H54 (cell line): ENCODE measurements around the gene IL17C.
A peak's percentile ranks its signal among the peaks of the same experiment; 100 is the strongest.
"Not testable (repeated sequence)": the region's sequence is repeated elsewhere in the genome, so short reads cannot be mapped to it uniquely, and the experiment has no call there.

Source experiments
- DNase-seq: peaks from one replicate; pipeline ENCODE4 v3.0.0; 2011; ENCODE audit warnings: low spot score, mixed read lengths; ENCODE audit not compliant: insufficient read length
- FAIRE-seq: peaks from 3 replicates; lab custom pipeline; 2011; peaks lifted over from hg19 to GRCh38; lab: Jason Lieb, UNC
- POLR2A ChIP-seq: IDR thresholded peaks from 2 replicates; pipeline ENCODE4 v1.6.1; 2011; ENCODE audit warnings: low read depth, mild to moderate bottlenecking, low read length

The IL17C gene

GRCh38 chr16:88662843-88663606 lies 24.7 kb downstream of the IL17C start, which contains the start of gene MVD:
Gene MVD (minus strand): TSS chr16:88663091. CDS start chr16:88663080, 11 bp downstream.
- peak; percentile 70 for FAIRE-seq

DNA sequence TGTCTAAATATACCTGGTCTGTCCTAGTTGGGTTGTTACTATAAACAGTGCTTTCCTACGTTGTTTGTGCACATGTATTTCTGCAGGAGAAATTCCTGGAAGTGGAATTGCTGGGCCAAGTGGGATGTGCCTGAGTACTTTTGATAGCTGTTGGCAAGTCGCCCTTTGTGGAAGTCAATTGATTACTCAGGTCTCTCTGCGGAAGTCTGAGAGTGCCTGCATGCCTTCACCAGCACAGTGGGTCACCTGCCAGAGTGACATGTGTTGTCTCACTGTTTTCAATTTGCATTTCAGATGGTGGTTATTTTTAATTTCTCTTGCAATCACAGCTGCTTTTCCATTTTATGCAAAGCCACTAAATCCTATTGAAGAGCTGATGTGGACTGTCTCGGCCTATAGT lies 26.8 kb downstream of the IL17C start:
- DNase-seq (no peak), FAIRE-seq (no peak)
- TF ChIP-seq POLR2A = no peak

More at GRCh38 chr16:88662843-88663606, 24.7 kb downstream of the IL17C start, which contains the start of gene MVD:
- TF ChIP-seq POLR2A = peak; percentile 98
- DNase-seq = peak; percentile 100

GRCh38 chr16:88665570-88665969 lies 27.2 kb downstream of the IL17C start:
- TF ChIP-seq POLR2A = no peak
- no peak for FAIRE-seq
- no peak for DNase-seq

DNA sequence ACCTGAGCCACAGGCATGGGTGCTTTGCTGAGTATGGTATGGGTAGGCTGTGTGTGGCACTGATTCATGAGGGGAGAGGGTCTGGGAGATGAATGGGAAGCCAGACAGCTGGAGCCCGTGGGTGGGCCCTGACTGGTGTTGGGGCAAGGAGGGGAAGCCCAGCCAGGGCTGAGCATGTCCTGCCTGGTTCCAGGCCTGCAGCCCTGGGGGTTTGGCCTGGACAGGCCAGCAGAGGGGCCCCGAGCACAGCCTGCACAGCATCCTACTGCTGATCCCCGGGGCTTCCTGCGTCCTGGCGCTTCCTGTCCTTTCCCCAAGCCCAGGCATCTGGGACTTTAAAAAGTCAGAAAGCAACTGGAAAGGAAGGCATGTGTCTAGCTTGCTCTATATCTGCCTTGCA lies 29.1 kb downstream of the IL17C start:
- FAIRE-seq = no peak
- TF ChIP-seq POLR2A = no peak
- no peak for DNase-seq

- DNase-seq, FAIRE-seq: not testable (repeated sequence)
These were observed 31.1 kb downstream of the IL17C start for GRCh38 chr16:88669493-88669892.

DNA sequence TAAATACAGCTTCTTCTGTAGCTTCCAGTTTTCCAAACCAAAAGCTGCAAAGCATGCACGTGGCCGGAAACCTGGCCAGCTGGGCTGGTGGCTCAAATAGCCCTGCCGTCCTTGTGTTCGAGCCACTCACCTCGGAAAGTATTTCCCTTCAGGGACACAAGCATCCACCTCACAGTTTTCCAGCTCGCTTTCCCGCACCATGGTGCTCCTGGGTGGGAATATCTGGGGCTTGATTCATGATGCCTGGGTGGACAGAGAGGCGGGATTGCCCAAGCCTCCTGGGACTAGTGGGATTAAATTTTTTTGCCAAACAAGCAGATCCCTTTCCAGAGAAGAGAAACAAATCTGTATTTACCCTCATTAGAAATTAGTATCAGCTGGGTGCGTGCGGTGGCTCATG lies 31.6 kb downstream of the IL17C start:
- DNase-seq = no peak
- FAIRE-seq = no peak
- no peak for TF ChIP-seq POLR2A

- no peak for DNase-seq
- no peak for FAIRE-seq
These were observed 33.4 kb downstream of the IL17C start for GRCh38 chr16:88671806-88672205.

GRCh38 chr16:88672776-88673175 lies 34.4 kb downstream of the IL17C start:
- no peak for TF ChIP-seq POLR2A
- DNase-seq (no peak), FAIRE-seq (no peak)

More at GRCh38 chr16:88671806-88672205, 33.4 kb downstream of the IL17C start:
- TF ChIP-seq POLR2A = no peak

- TF ChIP-seq POLR2A = no peak
- FAIRE-seq (no peak), DNase-seq (no peak)
These were observed 35.5 kb downstream of the IL17C start for GRCh38 chr16:88673716-88674379.

DNA sequence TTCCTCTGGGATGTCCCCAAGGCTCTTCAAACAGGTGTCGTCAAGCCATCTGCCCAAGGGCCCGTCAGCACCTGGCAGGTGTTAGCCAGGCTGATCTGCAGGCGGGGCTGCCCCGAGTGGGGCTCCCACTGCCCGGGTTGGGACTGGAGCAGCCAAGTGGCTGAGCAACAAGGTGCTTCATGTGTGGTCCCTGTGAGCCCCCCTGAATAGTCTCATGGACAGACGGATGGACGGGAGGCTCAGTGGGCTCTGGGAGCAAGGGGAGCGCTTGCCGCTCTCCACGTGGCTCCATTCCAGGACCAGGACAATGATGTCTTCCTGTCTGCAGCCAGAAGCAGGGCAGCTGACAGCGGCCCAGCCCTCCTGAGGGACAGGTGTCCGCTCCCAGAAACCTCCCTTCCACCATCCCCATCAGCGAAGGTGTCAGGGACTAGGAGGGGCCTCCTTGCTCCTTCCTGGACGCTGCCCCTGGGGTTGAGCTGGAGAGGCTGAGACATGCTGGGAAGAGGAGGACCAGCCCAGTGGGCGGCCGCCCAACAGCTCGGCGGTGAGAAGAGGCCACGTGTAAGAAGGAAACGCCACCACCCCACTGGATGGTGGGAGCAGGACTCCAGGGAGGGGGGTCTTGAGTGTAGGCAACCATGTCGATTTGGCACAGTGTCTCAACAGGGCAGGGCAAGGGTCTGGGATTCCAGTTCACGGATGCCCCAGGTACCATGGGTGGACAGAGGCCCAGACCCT lies 38.3 kb downstream of the IL17C start:
- FAIRE-seq (no peak), DNase-seq (no peak)
- no peak for TF ChIP-seq POLR2A

DNA sequence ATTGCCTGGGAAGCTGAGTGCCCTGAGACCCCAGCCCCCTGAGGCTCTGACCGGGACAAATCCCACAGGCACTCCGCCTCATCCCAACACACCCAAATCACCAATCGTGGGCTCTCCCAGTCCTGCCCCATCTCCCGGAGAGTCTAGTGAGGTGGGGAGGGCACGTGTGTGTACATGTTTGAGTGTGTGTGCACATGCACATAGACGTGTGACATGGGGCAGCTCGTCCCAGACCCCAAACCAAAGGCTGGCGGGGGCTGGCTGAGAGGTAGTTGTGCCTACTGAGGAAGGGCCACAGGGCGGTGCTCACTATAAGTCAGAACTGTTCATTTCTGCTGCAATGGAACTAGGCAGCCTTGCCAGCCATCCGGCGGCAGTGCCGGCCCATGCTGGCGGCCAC lies 39.3 kb downstream of the IL17C start:
- no peak for DNase-seq
- FAIRE-seq = no peak
- no peak for TF ChIP-seq POLR2A

DNA sequence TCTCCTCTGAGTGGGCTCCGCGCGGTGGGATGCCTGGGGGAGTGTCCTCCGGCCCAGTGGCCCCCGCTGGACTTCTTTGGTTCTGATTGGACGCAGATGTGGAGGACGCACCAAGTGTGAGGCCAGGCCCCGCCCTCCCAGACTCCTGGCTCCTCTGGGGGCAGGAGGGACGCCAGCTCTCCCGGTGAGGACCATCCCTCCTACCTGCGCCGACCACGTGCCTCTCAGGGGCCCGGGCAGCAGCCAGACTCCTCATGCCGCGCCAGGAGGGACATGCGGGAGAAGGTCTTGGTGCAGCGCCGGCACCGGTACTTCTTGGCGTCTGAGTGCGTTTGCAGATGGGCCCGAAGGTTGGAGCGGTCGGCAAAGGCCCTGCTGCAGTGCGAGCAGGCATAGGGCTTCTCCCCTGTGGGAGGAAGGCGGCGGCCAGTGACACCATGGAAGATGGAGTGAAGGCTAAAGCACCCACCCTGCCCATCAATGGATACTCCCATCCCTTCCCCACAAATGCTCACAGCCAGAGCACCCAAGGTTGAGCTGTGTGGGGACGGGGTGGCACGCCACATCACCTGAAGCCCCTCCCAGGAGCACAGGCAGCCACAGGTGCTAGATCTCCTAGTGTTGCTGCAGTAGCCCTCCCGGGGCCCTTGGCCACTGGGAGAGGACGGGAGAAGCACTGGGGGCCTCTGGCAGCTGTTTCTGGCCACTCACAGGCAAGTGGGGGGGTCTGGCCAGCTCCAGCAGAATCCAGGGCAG lies 40.0 kb downstream of the IL17C start:
- DNase-seq = no peak
- no peak for FAIRE-seq
- no peak for TF ChIP-seq POLR2A

DNA sequence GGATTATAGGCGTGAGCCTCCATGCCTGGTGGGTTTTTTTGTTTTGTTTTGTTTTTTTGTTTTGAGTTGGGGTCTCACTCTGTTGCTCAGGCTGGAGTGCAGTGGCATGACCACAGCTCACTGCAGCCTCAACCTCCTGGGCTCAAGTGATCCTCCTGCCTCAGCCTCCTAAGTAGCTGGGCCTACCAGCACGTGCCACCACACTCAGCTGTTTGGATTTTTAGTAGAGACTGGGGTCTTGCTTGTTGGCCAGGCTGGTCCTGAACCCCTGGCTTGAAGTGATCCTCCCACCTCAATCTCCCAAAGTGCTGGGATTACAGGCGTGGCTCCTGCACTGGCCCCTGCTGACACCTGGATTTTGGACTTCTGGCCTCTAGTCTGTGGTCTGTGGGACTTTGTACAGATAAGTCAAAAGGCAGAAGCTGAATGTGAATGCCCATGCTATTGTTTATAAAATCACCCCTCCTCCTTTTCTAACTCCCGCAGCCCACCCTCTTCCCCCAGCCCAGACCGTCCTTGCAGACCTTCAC lies 42.2 kb downstream of the IL17C start:
- no peak for TF ChIP-seq POLR2A
- FAIRE-seq = no peak

More for the DNA sequence above, 42.2 kb downstream of the IL17C start:
- DNase-seq = no peak
